Mucosa of stomach (tissue), 1 donor: ENCODE results near the gene TEDC2.

ENCODE experiments used
- H3K27me3 ChIP-seq: one replicate; pipeline ENCODE4 v1.7.0; 2013; ENCODE audit warnings: mild to moderate bottlenecking, low read length; ENCODE audit not compliant: control insufficient read depth, insufficient read depth
- H3K36me3 ChIP-seq: one replicate; pipeline ENCODE4 v1.7.0; 2013; ENCODE audit warnings: low read length; ENCODE audit not compliant: control insufficient read depth, insufficient read depth
- H3K4me1 ChIP-seq: one replicate; pipeline ENCODE4 v1.7.0; 2013; ENCODE audit warnings: mild to moderate bottlenecking, low read length; ENCODE audit not compliant: control insufficient read depth, insufficient read depth
- H3K4me3 ChIP-seq: one replicate; pipeline ENCODE4 v1.7.0; 2013; ENCODE audit warnings: low read length
- H3K9ac ChIP-seq: one replicate; pipeline ENCODE4 v1.7.0; 2013; ENCODE audit warnings: mild to moderate bottlenecking, low read length, moderate library complexity
- H3K9me3 ChIP-seq: one replicate; pipeline ENCODE4 v1.7.0; 2013; ENCODE audit warnings: mild to moderate bottlenecking, low read length, moderate library complexity; ENCODE audit not compliant: control insufficient read depth
- donor health status: Pancreatic carcinoma.

Gene TEDC2

GRCh38 chr16:2443555-2443954 is 16.4 kb upstream of the TEDC2 start:
- Histone ChIP-seq H3K27me3 (no peaks in the 10 kb centered on the region), H3K4me3 (no peak overlapping the region), H3K9ac (no peak overlapping the region), H3K9me3 (no peaks in the 10 kb centered on the region), H3K36me3 (no peaks in the 10 kb centered on the region), H3K4me1 (no peaks in the 10 kb centered on the region)

DNA sequence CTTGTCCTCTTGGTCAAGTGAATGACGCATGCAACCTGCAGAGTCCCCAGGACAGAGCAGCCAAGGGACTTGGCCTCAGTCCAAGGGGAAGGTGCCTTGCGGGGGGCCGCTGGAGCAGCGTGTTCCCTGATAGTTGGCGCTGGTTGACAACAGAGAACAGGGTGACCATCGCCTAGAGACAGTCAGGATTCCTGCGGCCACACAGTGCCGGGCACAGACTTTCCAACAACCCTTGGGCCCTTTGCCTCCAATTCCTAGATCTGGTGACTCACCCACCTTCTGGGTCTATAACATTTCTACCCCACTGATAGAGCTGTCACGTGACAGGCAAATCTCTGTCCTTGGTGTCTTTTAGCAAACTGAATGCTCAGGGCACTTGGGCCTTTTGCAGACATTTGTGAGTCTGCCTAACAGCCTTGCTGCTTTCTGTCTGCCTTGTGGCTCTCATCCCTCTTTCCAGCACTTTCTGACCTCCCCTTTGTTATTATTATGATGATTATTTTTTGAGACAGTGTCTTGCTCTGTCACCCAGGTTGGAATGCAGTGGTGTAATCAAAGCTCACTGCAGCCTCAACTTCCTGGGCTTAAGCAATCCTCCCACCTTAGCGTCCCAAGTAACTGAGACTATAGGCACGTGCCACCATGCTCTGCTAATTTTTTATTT is 11.9 kb upstream of the TEDC2 start:
- Histone ChIP-seq H3K4me3 (no peak overlapping the region), H3K27me3 (no peaks in the 10 kb centered on the region), H3K4me1 (no peaks in the 10 kb centered on the region), H3K9me3 (no peaks in the 10 kb centered on the region), H3K9ac (no peak overlapping the region), H3K36me3 (no peaks in the 10 kb centered on the region)

GRCh38 chr16:2449118-2449517 is 10.8 kb upstream of the TEDC2 start:
- Histone ChIP-seq H3K9me3 (no peaks in the 10 kb centered on the region), H3K9ac (no peak overlapping the region), H3K27me3 (no peaks in the 10 kb centered on the region), H3K36me3 (no peaks in the 10 kb centered on the region), H3K4me1 (no peaks in the 10 kb centered on the region), H3K4me3 (no peak overlapping the region)

GRCh38 chr16:2450535-2450934 is 9.4 kb upstream of the TEDC2 start:
- Histone ChIP-seq H3K27me3 (no peaks in the 10 kb centered on the region), H3K4me1 (no peaks in the 10 kb centered on the region), H3K36me3 (no peaks in the 10 kb centered on the region), H3K4me3 (no peak overlapping the region), H3K9ac (no peak overlapping the region), H3K9me3 (no peaks in the 10 kb centered on the region)

DNA sequence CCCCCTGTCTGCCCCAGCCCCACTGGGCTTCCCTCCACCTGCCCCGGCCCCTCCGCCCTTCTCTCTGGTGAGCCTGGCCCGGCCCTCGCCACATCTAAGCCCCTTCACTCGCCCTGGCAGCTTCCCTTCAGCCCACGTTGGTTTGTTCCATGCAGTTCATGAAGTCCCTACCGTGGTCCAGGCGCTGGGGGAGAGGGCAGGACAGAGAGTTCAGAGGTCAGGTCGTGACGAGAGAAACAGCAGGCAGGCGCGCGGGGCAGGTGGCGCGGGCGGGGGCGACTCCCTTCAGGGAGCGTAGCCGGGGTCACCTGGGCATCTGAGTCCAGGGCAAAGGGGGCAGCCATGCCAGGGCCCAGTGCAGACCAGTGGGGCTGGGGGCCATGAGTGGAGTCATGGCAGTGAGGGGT is 8.9 kb upstream of the TEDC2 start:
- Histone ChIP-seq H3K27me3 (no peaks in the 10 kb centered on the region), H3K9ac (no peak overlapping the region), H3K9me3 (no peaks in the 10 kb centered on the region), H3K36me3 (no peaks in the 10 kb centered on the region), H3K4me3 (no peak overlapping the region), H3K4me1 (no peaks in the 10 kb centered on the region)

DNA sequence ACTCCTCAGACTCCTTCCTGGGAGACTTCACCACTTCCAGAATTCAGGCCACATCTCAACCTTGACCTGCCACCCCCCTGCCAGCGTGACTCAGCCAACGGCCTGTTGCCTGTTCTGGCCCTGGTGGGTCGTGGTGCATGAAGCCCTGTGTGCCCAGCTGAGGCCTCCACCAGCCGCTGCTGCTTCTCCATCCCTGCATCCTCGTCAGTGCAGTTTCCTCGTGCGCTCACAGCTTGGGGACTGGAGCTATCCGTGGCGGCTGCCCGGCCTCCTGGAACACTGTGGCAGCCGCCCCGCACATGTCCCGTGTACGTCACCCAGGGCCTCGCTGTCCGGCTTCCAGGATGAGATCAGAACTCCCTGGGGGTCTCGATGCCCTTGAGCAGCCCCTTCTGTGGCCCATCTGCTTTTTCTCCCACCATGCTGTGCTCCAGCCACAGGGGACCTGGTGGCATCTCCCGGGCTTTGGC is 8.0 kb upstream of the TEDC2 start:
- no peak overlapping the region for H3K4me3 ChIP-seq
- H3K36me3 ChIP-seq: no peaks in the 10 kb centered on the region

DNA sequence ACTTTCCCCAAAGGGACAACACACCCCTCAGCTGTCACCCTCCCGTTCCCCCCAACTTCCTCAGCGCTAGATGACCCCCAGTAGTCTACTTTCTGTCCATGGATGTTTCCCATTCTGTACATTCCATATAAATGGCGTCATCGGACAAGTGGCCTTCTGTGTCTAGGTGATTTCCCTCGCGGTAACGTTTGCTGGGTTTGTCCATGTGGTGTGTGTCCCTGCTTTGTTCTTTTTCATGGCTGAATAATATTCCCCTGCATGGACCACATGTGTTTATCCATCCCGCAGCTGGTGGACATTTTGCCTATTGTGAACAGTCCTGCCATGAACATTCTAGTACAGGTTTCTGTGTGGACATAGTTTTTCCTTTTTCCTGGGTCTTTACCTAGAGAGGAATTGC is 7.3 kb upstream of the TEDC2 start:
- H3K4me3 ChIP-seq: no peak overlapping the region

More for the DNA sequence above, 8.0 kb upstream of the TEDC2 start:
- no peaks in the 10 kb centered on the region for H3K27me3 ChIP-seq
- no peaks in the 10 kb centered on the region for H3K4me1 ChIP-seq
- H3K9me3 ChIP-seq: no peaks in the 10 kb centered on the region
- H3K9ac ChIP-seq: no peak overlapping the region

GRCh38 chr16:2455081-2455845 is 4.6 kb upstream of the TEDC2 start:
- no peaks in the 10 kb centered on the region for H3K36me3 ChIP-seq
- H3K4me1 ChIP-seq: peaks cover 9% of the 10 kb centered on the region
- H3K9ac ChIP-seq: no peak overlapping the region
- H3K9me3 ChIP-seq: no peaks in the 10 kb centered on the region
- H3K27me3 ChIP-seq: no peaks in the 10 kb centered on the region
- no peak overlapping the region for H3K4me3 ChIP-seq

More for the DNA sequence above, 7.3 kb upstream of the TEDC2 start:
- H3K9me3 ChIP-seq: no peaks in the 10 kb centered on the region
- H3K27me3 ChIP-seq: no peaks in the 10 kb centered on the region
- no peak overlapping the region for H3K9ac ChIP-seq
- H3K36me3 ChIP-seq: no peaks in the 10 kb centered on the region
- no peaks in the 10 kb centered on the region for H3K4me1 ChIP-seq

GRCh38 chr16:2456551-2457153 is 3.3 kb upstream of the TEDC2 start:
- Histone ChIP-seq H3K9ac (no peak overlapping the region), H3K9me3 (no peaks in the 10 kb centered on the region), H3K4me1 (peaks cover 13% of the 10 kb centered on the region), H3K27me3 (no peaks in the 10 kb centered on the region), H3K4me3 (no peak overlapping the region), H3K36me3 (no peaks in the 10 kb centered on the region)

- H3K36me3 ChIP-seq: no peaks in the 10 kb centered on the region
- H3K9me3 ChIP-seq: no peaks in the 10 kb centered on the region
- H3K4me3 ChIP-seq: no peak overlapping the region
- no peak overlapping the region for H3K9ac ChIP-seq
- no peaks in the 10 kb centered on the region for H3K27me3 ChIP-seq
- peaks cover 13% of the 10 kb centered on the region for H3K4me1 ChIP-seq
Observed at GRCh38 chr16:2457267-2457666, 2.6 kb upstream of the TEDC2 start.

- Histone ChIP-seq H3K4me1 (peaks cover 13% of the 10 kb centered on the region), H3K36me3 (no peaks in the 10 kb centered on the region), H3K9me3 (no peaks in the 10 kb centered on the region), H3K9ac (no peak overlapping the region), H3K4me3 (no peak overlapping the region), H3K27me3 (no peaks in the 10 kb centered on the region)
Observed at GRCh38 chr16:2457946-2458345, 2.0 kb upstream of the TEDC2 start.
